ENCODE data around the gene MTAP.

MTAP gene

DNA sequence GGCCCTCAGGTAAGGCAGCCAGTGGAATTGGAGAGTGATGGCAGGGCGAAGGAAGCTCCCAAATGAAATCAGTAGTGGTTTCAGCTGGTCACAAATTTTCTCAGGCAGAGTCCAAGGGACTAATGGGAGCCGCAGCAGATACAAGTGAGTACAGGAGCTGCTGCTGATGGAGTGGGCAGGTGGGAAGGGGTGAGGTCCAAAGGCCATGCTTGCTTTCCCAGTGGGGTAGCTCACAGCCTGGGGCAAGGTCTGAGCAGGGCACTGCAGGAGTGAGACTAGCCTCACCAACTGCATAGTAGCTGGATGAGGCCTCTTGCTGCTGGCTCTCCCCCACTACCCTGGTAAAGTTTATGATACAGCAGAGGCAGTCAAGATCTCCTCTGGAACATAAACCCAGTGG, 38.2 kb downstream of the MTAP start:
- in situ Hi-C loops (cut with HindIII; ENCODE audit: low sequenced_read_pairs) = no loop called here

DNA sequence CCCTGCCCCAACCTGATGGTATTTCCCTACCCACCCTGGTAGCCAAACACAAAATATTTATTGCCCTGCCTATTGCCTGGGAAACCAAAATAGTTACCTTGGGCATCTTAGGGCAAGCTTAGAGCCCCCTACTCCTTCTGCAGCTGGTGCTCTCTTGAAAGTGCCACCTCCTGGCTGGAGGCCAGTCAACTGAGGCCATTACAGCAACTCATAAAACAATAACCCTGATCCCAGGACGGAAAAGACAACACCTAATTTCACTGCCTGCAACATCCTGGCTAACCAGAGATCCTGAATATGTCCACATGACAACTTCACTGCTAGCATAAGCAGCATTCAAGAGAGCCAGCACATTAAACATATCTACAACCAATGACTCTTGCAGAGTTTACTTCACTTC, 38.7 kb downstream of the MTAP start:
- in situ Hi-C loops (cut with HindIII; ENCODE audit: low sequenced_read_pairs) = no loop called here

DNA sequence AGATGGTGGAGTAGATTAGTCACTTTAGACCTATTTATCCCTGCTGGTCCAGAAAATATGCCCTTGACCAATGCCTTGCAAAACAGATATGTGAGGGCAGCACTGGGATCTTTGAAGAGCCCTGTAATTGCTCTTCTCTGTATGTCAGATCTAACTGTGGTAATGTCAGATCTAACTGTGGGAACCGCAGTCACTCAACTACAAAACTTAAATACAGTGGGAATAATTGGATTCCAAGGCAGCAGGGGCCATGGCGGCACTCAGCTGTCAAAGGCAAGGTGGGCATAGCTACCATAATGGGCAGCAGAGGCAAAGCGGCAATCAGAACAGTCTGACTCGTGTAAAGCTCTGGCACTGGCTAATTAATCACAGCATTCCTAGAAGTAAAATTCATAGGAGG, 46.2 kb downstream of the MTAP start:
- in situ Hi-C loops (cut with HindIII; ENCODE audit: low sequenced_read_pairs) = no loop called here

DNA sequence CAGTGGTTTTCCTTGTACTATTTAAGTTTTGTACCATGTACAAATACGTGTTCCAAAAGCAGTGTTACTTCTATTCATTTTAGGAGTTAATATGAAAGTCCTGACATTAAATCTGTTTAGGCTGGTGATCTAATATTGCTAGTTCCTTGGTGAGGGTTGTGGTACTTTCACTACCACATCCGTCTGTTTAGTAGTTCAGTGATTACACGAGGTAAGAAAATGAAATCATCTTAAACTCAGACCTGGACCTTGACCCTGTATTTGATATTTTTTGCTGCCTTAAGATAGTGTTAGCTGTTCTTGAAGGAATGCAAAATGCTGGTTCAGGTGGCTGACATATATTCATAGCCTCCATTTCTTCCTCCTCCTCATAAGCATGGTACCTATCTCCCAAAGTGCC, 50.3 kb downstream of the MTAP start:
- in situ Hi-C loops (cut with HindIII; ENCODE audit: low sequenced_read_pairs) = no loop called here

DNA sequence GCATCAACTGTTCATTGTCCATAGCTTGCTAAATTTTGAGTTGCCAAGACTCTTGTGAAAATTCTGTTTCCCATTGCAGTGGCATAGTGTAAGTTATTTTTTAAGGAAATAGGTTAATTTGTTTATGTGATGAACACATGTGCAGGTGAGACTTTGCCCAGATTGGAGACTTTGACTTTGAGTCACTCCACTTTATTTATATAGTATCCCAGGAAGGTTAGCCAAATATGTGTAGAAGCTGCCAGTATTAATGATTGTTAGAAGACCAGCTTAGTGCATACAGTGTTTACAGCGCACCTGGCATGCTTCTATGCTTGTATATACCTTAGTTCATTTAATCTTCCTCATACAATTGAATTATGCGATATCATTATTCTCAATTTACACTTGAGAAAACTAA, 51.0 kb downstream of the MTAP start:
- in situ Hi-C loops (cut with HindIII; ENCODE audit: low sequenced_read_pairs) = no loop called here

DNA sequence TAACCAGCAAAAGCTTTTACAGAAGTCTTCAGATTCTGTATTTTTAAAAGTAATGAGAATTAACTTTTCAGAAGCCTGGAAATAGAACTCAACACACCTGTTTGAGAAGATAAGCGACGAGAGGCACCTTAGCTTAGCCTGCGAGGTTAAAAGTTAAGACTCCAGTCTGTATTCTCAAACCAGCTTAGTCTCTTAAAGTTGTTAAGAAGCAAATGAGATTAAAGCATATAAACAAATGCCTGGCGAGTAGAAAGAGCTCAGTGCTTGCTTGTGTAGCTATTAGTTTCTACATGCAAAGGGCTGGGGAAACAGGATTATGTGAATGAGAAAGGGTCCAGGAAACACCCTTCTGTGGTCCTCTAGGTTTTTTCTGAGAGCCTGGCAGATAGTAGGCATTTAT, 51.7 kb downstream of the MTAP start:
- in situ Hi-C loops (cut with HindIII; ENCODE audit: low sequenced_read_pairs) = no loop called here

DNA sequence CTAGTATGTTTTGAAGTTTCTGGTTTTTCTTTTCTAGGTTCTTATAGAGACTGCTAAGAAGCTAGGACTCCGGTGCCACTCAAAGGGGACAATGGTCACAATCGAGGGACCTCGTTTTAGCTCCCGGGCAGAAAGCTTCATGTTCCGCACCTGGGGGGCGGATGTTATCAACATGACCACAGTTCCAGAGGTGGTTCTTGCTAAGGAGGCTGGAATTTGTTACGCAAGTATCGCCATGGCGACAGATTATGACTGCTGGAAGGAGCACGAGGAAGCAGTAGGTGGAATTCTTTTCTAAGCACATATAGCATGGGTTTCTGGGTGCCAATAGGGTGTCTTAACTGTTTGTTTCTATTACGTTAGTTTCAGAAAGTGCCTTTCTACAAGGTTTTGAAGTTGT, 52.2 kb downstream of the MTAP start:
- in situ Hi-C loops (cut with HindIII; ENCODE audit: low sequenced_read_pairs) = no loop called here

DNA sequence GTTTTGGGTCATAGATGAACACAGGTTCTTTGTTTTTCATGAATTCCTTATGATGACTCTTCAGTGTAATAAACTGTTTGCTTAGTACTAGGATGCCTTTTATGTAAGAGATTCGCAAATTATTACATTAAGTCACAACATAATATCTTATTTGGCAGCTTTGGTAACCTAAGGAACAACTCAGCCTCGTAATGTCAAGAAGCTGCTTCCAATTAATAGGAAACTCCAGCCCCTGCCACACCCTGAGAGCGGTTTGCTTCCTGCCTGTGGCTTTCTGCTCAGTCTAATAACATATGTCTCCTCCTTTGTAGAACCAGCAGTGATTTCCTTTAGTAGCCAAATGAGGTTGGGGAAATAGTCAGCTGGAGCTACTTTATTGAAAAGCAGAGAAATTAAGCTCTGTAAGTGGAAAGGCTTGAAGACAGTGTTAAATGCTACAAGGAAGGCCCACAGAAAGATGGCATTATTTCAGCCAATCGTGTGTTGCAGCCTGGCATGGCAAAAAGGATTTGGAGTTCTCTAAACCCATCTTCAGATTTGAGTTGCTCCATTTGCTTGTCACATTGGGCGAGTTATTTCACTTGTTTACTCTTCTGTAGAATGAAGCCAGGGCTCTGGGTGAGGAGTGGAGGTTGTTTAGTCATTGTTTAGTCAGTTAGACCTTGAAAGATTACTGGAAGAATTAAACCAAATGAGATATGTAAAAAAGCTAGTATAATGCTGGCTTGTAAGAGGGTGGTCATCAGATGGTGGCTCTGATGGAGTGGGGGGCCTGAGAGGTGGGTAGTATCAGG, 54.1 kb downstream of the MTAP start:
- in situ Hi-C loops (cut with HindIII; ENCODE audit: low sequenced_read_pairs) = no loop called here

DNA sequence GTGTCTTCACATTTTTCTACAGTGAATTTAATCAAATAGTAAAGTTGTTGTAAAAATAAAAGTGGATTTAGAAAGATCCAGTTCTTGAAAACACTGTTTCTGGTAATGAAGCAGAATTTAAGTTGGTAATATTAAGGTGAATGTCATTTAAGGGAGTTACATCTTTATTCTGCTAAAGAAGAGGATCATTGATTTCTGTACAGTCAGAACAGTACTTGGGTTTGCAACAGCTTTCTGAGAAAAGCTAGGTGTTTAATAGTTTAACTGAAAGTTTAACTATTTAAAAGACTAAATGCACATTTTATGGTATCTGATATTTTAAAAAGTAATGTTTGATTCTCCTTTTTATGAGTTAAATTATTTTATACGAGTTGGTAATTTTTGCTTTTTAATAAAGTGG, 60.4 kb downstream of the MTAP start:
- in situ Hi-C loops (cut with HindIII; ENCODE audit: low sequenced_read_pairs) = no loop called here

DNA sequence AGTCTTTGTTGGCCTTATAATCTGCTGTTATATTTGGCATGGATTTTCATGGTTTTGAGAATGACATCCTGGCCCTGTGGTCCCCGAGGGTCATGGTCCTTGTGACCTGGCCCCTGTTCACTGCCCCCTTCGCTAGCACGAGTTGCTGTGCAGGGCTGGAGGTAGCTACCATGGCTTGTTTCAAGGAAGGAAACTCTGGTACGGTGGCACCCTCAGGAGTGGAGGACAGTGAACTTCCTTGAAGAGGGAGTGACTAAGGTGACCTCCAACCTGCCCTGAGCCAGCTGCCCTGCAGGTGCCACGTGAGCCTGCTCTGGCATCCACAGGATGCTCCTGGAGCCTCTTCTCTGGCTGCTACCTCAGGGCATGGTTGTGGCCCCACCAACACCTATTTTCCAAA, 62.1 kb downstream of the MTAP start:
- in situ Hi-C loops (cut with HindIII; ENCODE audit: low sequenced_read_pairs) = no loop called here

DNA sequence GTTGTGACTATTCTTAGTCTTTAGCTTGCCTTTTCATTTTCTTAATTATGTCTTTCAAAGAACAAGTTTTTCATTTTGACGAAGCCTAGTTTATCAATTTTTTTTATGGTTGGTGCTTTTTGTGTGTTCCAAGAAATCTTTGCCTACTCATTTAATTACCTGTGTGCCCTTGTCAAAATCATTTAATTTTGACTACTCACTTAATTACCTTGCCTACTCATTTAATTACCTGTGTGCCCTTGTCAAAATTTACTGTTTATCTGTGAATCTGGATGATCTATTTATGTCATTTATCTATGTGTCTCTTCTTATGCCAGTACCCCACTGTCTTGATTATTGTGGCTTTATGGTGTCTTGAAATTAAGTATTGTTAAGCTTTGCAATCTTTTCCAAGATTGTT, 63.9 kb downstream of the MTAP start:
- in situ Hi-C loops (cut with HindIII; ENCODE audit: low sequenced_read_pairs) = no loop called here

DNA sequence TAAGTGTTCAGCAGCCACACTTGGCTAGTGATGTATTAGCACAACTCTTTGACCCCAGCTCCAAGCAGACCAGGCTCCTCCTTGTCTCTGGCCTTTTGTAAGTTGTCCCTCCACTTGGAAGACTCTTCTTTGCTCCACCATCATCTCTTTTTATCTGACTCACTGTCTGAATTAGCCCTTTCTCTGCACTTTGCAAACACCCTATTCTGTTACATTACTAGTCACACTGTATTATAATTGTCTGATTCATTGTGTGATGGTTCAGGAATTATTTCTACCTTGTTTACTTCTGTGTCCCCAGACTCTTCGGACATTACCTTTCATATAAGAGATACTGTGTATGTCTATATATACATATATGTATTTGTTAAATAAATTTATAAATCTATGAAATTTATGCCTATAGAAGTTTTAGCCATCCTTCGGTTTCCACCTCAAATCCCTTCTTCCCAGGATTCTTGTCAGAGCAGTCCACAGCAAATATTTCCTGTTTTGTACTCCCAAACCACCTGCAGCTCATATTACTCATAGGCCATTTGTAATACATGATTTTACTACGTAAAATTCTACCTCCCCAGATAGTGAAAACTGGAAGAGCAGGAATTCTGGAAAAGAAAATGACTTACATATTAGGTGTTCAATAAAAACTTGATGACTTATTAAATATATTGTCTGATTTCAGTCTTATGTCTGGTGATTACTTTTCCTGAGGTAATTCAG, 69.0 kb downstream of the MTAP start:
- in situ Hi-C loops (cut with HindIII; ENCODE audit: low sequenced_read_pairs) = no loop called here

DNA sequence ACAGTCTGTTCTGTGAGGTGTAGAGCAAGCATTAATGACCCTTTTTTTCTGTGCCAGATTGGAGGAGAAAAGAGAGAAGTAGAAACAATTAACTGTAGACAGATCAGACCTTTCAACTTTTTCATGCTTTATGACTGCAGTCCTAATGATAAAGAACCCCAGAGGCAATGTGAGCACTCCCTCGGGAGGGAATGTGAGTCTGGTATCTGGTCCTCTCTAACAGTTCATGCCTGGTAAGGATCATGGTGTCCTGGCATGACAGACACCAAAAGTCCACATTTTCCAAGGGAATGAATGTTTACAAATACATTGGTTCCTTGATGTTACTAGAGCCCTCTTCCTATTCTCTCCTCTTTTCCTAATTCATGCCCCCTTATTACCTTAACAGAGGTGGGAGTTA, 70.3 kb downstream of the MTAP start:
- in situ Hi-C loops (cut with HindIII; ENCODE audit: low sequenced_read_pairs) = no loop called here

DNA sequence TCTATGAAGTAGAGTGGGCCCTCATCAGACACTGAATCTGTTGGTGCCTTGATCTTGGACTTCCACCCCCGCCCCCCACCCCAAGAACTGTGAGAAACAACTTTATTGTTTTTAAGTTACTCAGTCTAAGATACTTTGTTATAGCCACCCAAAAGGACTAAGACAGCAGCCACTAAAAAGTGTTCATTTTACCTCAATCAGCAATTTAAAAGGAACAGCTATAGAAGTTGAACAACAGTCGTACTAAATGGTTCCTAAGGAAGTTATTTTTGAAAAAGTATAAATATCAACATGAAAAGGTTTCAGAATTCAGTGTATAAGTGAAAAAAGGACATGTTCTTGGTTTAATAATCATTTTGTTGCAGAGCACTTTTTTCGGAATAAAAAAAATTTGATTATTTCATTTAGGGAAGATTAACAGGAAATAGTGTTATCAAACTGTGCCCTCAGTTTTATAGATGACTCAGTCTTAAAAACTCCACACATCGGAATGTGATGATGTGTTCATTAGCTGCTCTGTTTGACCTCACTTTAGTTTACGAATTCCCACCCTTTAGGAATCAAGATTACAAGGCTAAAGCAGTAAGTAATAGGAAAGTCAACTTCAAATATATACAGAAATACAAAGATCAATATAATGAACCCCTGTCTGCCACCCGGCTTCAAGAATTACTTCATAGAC, 71.2 kb downstream of the MTAP start:
- in situ Hi-C loops (cut with HindIII; ENCODE audit: low sequenced_read_pairs) = no loop called here

DNA sequence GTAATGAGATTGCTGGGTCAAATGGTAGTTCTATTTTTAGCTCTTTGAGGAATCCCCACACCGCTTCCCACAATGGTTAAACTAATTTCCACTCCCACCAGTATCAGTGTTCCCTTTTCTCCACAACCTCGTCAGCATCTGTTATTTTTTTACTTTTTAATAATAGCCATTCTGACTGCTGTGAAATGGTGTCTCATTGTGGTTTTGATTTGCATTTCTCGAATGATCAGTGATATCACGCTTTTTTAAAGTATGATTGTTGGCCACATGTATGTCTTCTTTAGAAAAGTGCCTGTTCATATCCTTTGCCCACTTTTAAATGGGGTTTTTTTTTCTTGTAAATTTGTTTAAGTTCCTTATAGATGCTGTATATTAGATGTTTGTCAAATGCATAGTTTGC, 73.5 kb downstream of the MTAP start:
- in situ Hi-C loops (cut with HindIII; ENCODE audit: low sequenced_read_pairs) = no loop called here

DNA sequence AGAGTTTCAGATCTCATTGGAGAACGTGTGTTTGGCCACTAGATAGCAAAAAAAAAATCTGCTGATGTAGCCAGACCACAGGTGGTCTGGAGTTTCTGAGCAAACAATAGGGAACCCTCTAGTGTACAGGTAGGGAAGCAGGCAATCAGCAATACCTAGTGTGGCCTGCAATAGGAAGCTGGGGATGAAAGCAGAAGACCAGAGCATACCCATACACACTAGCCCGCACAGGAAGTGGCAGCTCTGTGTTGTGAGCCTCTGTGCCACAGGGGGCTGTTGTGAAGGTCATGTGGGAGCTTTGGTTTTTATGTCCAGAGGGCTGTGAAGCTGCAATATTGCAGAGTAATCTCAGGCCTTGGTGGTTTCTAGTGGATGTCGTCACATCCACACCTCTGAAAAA, 81.2 kb downstream of the MTAP start:
- in situ Hi-C loops (cut with HindIII; ENCODE audit: low sequenced_read_pairs) = no loop called here

DNA sequence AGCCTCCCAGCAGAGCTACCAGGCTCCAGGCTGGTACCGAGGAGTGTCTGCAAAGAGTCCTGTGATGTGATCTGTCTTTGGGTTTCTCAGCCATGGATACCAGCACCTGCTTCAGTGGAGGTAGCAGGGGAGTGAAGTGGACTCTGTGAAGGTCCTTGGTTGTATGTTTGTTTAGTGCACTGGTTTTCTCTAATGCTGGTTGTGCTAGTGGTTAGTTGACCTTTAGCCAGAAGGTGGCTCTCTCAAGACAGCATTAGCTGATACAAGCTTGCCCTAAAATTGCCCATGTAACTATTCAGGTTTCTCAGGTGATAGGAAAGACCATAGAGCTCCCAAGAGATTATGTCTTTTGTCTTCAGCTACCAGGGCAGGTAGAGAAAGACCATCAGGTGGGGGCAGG, 87.2 kb downstream of the MTAP start:
- in situ Hi-C loops (cut with HindIII; ENCODE audit: low sequenced_read_pairs) = no loop called here

DNA sequence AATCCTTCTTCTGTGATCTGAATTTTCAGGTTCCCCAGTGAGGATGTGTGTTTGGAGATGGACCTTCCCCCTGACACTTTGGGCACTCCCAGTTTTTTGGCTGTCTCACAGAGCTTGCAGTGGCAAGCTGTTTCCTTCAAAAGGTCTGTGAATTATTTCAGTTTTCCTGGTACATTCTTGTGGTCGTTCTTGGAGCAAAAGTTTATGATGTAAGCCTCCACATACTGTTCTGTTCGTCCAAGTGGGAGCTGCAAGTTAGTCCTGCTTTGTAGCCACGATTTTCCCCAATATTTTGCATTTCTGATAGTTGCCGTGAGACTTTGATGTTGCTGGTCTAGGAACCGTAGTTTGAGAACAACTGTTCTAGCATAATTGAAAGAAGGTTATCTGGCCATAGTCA, 88.3 kb downstream of the MTAP start:
- in situ Hi-C loops (cut with HindIII; ENCODE audit: low sequenced_read_pairs) = no loop called here

DNA sequence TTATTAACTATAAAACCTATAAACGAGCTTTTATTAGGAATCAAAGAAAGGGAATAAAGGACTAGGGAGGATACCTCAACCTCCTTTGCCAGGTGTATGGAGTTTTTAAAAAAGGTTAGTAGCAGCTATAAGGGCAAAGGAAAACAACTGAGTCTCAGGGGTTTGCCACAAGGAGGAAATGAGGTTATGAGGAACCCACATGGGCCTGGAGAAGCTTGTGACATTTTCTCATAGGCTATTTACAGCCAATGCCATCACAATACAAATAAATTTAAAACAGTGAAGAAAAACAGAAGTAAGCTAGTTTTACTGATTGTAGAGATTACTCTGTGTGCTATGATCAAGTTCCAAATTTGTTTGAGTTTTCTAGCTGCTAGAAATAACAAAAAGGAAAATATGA, 99.1 kb downstream of the MTAP start:
- in situ Hi-C loops (cut with HindIII; ENCODE audit: low sequenced_read_pairs) = no loop called here

DNA sequence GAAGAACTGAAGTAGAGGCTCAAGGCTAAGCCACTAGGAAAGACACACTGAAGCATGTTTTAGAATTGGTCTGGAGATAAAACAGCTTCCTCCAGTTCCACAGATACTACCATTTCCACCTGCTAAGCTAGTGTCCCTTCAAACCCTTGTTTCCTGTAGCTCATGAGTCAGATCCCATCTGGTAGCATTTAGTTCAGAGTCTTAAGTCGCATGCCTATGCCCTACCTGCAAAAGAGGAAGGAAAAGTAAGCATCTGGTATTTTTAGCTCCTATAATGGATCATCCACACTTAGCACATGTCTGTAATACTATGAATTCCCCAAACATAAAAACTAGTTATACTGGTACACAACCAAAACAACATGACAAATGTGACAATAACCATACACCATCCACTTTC, 99.7 kb downstream of the MTAP start:
- in situ Hi-C loops (cut with HindIII; ENCODE audit: low sequenced_read_pairs) = no loop called here

DNA sequence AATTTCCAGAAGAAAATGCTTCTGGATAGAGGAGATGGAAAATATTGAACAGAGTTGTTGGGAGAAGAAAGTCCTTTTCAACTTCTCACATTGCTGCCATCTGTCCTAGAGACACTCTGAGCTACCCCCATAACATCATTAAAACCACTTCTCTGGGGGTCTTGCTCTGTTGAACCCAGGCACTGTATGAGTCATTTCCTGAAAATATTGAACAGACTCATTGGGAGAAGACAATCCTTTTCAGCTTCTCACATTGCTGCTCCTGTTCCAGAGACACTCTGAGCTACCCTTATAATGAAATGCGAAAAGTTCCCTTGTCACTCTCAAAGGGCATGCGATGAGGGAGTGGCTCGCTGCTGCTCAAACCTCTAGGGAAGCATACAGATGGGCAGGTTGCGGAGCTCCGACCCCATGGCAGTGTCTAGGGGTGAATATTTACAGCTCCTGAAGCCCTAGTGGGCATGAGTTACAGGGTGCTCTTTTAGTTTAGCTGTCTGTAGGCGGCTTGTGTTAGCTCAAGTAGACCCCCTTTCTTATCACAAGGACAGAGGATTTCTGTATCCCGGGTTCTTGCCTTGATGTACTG, 101.0 kb downstream of the MTAP start:
- in situ Hi-C loops (cut with HindIII; ENCODE audit: low sequenced_read_pairs) = no loop called here

DNA sequence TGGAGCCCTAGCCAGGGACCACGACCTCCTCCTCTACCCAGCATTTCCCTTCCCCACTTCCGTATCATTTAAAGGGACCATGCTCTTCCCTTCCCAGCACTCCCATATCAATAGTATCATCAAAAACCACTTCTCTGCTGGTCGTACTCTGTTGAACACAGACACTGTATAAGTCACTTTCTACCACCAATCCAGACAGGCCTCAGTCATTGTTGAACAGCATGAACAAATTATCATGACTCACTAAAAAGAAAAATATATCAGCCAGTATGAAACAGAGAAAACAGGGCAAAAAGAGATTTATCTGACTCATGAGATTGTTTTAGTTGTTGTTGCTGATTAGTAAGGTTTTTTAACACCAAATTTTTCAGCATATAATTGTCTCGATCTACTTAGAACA, 101.9 kb downstream of the MTAP start:
- in situ Hi-C loops (cut with HindIII; ENCODE audit: low sequenced_read_pairs) = no loop called here
